Activated CD8-positive, alpha-beta memory T cell treated with anti-CD3 and anti-CD28 coated beads for 36 hours (primary cell): Measurements from ENCODE around the gene ERAS. TPM values are rescaled to one million over a fixed set of nuclear protein-coding genes. Genes with fewer than 3 reads are reported as not detected.
"Not testable (repeated sequence)": the region's sequence is repeated elsewhere in the genome, so short reads cannot be mapped to it uniquely, and the experiment has no call there.

ENCODE experiments used
- CTCF ChIA-PET: fragments of 350-600 bp; sonication (Branson Sonifier 250); formaldehyde crosslinking; loops from one replicate; lab custom pipeline; 2021; ENCODE audit warnings: antibody characterized with exemption; lab: Charles Lee
- POLR2A ChIA-PET: fragments of 350-600 bp; sonication (Branson Sonifier 250); formaldehyde crosslinking; loops from one replicate; lab custom pipeline; 2021; ENCODE audit warnings: antibody characterized with exemption; lab: Charles Lee
- total RNA-seq, 2 experiments: library from RNA; stranded (reverse); gene quantifications; one replicate each; pipeline ENCODE4 v1.2.3, GENCODE V29; 2021

Gene ERAS
- total RNA-seq, 2 experiments from 2014 or later: 0.29 TPM; not detected in 1

GRCh38 chrX:48826876-48827653 is 752 bp downstream of the ERAS start:
- ChIA-PET POLR2A (no interaction called here), CTCF (no interaction called here)

DNA sequence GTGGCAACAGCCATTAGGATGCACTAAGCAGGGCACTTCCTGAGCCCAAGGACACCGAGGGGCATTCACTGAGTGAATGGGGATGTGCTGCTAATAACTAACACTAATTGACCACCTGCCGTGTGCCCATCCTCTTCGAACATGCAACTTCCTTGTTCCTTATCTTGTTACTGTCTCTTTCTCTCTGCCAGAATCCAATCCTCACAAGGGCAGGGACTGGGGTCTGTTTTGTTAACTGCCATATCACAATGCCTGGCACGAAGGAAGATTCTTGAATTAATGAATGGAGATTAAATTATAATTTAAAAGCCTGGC is 1.3 kb downstream of the ERAS start:
- ChIA-PET CTCF (no interaction called here), POLR2A (no interaction called here)

DNA sequence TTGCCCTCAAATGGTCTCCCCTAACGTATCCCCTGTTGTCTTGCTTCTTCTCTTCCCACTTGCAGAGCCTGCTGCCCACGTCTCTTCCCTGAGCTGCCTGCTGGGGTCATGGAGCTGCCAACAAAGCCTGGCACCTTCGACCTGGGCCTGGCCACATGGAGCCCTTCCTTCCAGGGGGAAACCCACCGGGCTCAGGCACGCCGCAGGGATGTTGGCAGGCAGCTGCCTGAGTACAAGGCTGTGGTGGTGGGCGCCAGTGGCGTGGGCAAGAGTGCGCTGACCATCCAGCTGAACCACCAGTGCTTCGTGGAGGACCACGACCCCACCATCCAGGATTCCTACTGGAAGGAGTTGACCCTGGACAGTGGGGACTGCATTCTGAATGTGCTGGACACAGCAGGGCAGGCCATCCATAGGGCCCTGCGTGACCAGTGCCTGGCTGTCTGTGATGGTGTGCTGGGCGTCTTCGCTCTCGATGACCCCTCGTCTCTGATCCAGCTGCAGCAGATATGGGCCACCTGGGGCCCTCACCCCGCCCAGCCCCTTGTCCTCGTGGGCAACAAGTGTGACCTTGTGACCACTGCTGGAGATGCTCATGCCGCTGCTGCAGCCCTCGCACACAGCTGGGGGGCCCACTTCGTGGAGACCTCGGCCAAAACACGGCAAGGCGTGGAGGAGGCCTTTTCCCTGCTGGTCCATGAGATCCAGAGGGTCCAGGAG is 2.9 kb downstream of the ERAS start:
- CTCF ChIA-PET: no interaction called here
- POLR2A ChIA-PET: no interaction called here

DNA sequence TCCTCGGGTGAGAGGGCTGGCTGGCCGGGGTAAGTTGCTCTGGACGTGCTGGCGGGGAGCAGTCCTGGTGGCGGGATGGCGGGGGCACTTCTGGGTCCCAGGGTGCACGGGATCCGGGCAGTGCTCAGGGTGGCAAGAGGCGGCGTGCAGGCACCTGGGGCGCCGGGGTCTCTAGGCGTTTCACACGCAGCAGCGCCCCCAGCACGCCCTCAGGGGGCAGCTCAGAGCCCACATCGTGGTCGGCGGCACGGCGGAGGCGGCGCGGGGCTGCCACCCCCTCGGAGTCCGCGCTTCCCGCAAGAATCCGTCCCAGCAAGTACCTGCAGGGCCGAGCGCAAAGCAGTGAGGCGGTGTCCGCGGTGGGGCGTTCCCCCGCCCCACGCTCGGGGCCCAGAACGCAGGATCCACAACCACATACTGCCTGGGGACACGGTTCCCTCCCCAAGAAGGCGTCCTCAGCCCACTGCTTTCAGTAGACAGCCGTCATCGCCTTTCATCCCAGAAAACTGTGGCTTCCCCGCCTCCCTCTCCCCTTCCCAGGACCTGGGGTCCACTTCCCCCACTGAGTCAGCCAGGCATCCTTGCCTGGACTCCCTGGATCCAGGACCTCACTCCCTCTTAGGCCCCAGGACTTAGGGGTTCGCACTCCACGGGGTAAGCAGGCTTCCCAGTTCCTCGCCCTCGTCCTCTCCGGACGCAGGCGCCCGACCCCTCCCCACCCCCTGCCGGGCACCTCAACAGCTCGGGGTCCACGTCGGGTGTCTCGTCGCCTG is 5.0 kb downstream of the ERAS start:
- ChIA-PET POLR2A (no interaction called here), CTCF (no interaction called here)

- ChIA-PET POLR2A (no interaction called here), CTCF (no interaction called here)
Observed at GRCh38 chrX:48831909-48832291, 5.6 kb downstream of the ERAS start.

GRCh38 chrX:48833542-48834138 is 7.3 kb downstream of the ERAS start:
- ChIA-PET CTCF (no interaction called here), POLR2A (no interaction called here)

DNA sequence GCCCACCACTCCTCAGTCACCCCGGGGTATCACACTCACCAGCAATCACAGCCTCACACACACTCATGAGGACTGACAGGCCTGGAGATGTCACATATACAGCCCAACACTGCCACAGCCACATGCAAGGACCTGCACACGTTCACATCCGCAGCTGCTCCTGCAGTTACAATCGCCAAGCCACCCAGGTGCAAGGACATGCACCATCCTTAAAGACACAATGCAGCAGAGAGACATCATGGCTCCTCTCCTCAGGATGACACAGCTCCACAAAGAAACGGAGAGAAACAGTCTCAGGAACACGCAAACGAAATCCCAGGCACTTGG is 8.0 kb downstream of the ERAS start:
- ChIA-PET CTCF (no interaction called here), POLR2A (no interaction called here)

DNA sequence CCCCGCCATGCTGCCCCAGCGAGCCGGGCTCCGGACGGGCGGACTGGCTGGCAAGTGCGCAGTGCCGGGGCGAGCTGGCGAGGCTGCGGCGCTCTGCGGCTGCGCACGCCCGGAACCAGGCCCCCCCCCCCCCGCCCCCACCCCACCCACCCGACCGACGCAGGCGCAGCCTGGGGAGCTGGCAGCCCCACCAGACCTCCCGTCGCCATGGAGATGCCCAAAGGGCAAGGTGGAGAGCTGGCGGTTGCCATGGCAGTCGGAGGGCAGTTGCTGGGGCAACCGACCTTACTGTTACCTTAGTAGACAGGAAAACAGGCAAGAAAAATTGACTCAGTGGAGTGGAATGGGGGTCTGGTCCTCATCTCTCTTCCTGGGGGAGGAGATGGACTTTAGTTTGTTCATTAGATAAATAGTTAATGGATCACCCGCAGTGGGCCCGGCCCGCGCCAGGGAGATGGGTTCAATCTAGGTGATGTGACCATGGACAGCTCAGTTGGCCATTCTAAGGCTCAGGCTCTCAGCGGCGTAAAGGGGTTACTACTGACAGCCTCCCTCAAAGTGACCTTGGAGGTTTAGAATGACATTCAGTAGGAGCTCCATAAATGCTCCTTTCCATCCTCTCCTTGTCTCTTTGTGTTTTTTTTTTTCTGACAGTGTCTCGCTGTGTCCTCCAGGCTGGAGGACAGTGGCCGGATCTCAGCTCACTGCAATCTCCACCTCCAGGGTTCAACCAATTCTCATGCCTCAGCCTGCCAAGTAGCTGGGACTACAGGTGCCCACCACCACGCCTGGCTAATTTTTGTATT is 9.4 kb downstream of the ERAS start, which contains the start of gene PCSK1N:
Gene PCSK1N (minus strand): TSS at position 87 of the 806 bp plus-strand sequence. CDS start 78 bp downstream, at position 9.
- CTCF ChIA-PET: interaction anchor here (1.8 kb wide), 1 partner anchor 188 kb away, joined by 3 read pairs; no protein-coding TSS in a partner anchor
- POLR2A ChIA-PET: no interaction called here

GRCh38 chrX:48839686-48840085 is 13.4 kb downstream of the ERAS start:
- CTCF ChIA-PET: no interaction called here
- POLR2A ChIA-PET: no interaction called here

DNA sequence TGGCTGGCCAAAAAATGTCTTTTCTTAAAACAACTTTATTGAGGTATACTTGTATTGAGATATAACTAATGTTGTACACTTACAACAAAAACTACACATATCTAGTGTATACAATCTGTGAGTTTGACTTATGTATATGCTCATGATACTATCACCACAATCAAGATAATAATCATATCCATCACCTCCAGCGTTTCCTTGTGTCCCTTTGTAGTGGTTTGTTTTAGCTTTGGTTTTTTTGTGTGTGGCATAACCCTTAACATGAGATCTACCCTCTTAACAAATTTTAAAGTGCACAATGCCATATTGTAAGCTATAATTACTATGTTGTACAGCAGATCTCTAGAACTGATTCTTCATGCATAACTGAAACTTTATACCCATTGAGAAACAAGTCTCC is 22.5 kb downstream of the ERAS start:
- ChIA-PET CTCF (no interaction called here), POLR2A (no interaction called here)

DNA sequence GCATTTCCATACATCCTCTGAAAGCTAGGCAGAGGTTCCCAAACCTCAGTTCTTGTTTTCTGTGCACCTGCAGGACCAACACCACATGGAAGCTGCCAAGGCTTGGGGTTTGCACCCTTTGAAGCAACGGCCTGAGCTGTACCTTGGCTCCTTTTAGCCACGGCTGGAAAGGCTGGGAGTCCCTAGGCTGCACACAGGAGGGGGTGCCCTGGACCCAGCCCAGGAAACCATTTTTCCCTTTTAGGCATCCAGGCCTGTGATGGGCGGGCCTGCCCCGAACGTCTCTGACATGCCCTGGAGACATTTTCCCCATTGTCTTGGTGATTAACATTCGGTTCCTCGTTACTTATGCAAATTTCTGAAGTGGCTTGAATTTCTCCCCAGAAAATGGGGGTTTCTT is 26.5 kb downstream of the ERAS start:
- POLR2A ChIA-PET: no interaction called here
- CTCF ChIA-PET: no interaction called here

DNA sequence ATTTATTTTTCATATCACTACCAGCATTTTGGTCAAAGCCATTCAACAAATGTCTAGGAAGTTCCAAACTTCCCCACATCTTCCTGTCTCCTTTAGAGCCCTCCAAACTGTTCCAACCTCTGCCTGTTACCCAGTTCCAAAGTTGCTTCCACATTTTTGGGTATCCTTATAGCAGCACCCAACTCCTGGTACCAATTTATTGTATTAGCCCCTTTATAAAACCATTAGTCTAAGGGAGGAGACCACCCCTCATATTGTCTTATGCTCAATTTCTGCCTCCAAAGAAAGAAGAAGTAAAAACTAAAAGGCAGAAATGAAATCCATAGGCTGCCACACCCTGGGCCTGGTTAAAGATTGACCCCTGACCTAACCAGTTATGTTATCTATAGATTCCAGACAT is 27.2 kb downstream of the ERAS start:
- CTCF ChIA-PET, POLR2A ChIA-PET: not testable (repeated sequence)

- POLR2A ChIA-PET: not testable (repeated sequence)
- CTCF ChIA-PET: interaction anchor here (0.6 to 0.7 kb wide), 2 partner anchors 12 to 81 kb away, joined by 3 read pairs; no protein-coding TSS in a partner anchor
Observed at GRCh38 chrX:48854121-48854804, 27.9 kb downstream of the ERAS start.

GRCh38 chrX:48854898-48855297 is 28.6 kb downstream of the ERAS start:
- ChIA-PET POLR2A (no interaction called here), CTCF (interaction anchor here (0.7 kb wide), 1 partner anchor 80 kb away, joined by 3 read pairs; no protein-coding TSS in a partner anchor)

- ChIA-PET CTCF (no interaction called here), POLR2A (no interaction called here)
Observed at GRCh38 chrX:48864210-48864609, 37.9 kb downstream of the ERAS start.

DNA sequence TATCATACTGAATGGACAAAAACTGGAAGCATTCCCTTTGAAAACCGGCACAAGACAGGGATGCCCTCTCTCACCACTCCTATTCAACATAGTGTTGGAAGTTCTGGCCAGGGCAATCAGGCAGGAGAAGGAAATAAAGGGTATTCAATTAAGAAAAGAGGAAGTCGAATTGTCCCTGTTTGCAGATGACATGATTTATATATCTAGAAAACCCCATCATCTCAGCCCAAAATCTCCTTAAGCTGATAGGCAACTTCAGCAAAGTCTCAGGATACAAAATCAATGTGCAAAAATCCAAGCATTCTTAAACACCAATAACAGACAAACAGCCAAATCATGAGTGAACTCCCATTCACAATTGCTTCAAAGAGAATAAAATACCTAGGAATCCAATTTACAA is 45.7 kb downstream of the ERAS start:
- CTCF ChIA-PET, POLR2A ChIA-PET: not testable (repeated sequence)

DNA sequence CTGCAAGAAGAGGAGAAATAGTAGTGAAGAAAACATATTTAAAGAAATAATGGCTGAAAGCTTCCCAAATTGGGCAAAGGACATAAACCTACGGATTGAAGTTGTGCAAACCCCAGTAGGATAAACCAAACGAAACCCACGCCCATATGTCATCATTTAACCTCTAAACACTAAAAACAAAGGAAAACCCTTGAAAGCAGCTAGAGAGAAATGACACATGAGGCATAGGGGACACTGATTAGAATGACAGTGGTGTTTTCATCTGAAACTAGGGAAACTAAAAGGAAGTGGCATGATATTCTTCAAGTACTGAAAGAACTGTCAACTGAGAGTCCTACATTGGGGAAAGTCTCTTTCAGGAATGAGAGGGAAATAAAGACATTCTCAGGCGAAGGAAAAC is 50.6 kb downstream of the ERAS start:
- CTCF ChIA-PET: not testable (repeated sequence)

More for the DNA sequence above, 50.6 kb downstream of the ERAS start:
- POLR2A ChIA-PET: not testable (repeated sequence)
